ENCODE measurements around the gene CHST14.

DNA sequence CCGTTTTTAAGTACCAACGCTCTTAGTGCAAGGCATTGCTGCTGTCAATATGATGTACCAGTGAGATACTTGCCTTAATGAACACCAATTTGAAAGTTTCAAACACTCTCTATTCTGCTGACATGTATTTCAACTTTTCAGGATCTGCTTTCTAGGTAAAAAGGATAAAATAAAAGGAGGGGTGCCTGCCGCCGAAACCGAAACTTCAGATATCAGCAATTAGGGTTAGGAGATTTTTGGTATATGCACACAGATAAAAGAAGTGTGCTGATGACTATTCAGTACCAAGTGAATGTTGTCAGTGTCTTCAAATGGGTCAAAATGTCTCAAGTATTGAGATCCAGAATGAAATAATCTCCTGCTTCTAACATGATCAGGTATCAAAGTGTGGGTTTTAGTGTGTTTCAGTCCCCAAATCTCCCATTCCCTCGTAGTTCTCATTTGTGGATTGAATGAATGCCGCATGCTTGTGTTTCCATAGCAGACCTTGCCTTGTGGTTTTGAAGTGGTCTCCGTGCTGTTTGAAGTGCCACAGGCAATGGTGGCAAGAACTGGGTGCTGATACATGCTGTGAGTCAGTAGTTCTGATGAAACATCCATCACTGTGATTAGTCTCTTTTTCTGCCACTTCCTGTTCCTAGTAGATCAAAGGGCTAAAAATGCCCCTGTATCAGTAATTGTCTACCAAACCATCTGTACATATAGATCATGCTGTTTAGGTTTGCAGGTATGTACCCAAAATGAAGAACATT is 22.5 kb downstream of the CHST14 start:
- TF ChIP-seq EZH2 (IDR thresholded peaks at IDR 0.05; ENCODE audit: insufficient read depth, low read length): no peak
- TF ChIP-seq, protein P1, sequence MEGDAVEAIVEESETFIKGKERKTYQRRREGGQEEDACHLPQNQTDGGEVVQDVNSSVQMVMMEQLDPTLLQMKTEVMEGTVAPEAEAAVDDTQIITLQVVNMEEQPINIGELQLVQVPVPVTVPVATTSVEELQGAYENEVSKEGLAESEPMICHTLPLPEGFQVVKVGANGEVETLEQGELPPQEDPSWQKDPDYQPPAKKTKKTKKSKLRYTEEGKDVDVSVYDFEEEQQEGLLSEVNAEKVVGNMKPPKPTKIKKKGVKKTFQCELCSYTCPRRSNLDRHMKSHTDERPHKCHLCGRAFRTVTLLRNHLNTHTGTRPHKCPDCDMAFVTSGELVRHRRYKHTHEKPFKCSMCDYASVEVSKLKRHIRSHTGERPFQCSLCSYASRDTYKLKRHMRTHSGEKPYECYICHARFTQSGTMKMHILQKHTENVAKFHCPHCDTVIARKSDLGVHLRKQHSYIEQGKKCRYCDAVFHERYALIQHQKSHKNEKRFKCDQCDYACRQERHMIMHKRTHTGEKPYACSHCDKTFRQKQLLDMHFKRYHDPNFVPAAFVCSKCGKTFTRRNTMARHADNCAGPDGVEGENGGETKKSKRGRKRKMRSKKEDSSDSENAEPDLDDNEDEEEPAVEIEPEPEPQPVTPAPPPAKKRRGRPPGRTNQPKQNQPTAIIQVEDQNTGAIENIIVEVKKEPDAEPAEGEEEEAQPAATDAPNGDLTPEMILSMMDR (IDR thresholded peaks at IDR 0.05; ENCODE audit: insufficient read depth, low read depth, low read length): no peak
